Caki2 (cell line): Measurements from ENCODE around the gene MRPL1. TPM values are rescaled to one million over a fixed set of nuclear protein-coding genes. Genes with fewer than 3 reads are reported as not detected.

Source experiments
- total RNA-seq: library from RNA; depleted of rRNA; stranded (reverse); fragments of >200 nt; shearing (Covaris generic); gene quantifications from 2 replicates; pipeline ENCODE4 v1.2.3, GENCODE V29; 2014; ENCODE audit warnings: low replicate concordance; rRNA removed

Gene MRPL1
- total RNA-seq, 1 experiment from 2014 or later: 21.9 TPM

Other genes starting within 250 kb of the MRPL1 start
- gene CNOT6L, start 43.5 kb upstream of the MRPL1 start, total RNA-seq: 1.7 and 2.1 TPM in 2 replicates
- 0.30 and 4.0 TPM in 2 replicates for gene FRAS1, start 194.5 kb downstream of the MRPL1 start, total RNA-seq